ENCODE measurements around the gene POLE.

POLE gene

DNA sequence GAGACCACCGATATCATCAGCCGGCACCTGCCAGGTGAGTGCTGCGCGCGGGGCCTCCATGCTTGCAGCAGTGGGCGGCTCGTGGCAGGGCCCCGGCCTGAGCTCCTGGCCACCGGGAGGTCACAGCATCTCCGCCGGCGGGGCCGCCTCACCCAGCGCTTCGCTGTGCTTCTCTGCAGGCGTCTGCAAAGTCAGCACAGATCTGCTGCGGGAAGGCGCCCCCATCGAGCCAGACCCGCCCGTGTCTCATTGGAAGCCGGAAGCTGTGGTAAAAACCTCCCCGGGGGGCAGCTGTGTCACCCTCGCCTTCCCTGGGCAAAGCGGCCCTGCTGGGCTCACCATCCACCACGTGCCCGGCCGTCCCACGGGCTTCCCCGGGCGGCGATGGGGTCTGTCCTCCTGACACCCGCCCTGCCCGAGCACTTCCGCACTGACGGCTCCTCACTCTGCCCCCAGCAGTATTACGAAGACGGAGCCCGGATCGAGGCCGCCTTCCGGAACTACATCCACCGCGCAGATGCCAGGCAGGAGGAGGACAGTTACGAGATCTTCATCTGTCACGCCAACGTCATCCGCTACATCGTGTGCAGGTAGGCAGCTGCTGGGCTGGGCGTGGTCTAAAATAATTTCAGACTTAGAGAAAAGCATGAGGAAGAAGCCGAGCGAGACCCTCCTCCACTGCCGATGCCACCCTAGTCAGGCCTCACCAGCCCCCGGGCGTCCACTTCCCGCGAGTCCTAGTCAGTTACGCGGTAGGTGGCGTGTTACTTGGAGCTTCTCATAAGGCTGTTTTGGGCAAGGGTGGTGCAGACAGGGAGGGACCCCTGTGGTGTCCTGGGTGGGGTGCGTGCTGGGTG, 30.6 kb upstream of the POLE start:
- no peak overlapping the region for H3K4me3 ChIP-seq (ENCODE audit: low read length)

DNA sequence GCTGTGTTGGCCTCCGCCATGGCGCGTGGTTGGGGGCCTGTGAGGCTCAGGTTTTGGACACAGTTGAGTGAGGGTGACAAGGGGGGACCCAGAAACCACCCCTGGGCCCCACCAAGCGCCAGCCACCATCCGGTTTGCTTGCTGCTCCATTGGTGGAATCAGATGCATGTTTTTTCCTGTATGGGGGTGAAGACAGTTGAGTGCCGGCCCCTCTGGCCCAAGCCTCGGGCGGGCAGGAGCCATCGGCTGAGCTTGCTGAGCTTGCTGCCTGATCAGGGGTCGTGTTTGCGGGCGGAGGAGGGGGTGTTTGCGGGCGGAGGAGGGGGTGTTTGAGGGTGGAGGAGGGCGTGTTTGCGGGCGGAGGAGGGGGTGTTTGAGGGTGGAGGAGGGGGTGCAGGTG, 29.9 kb upstream of the POLE start:
- H3K4me3 ChIP-seq (ENCODE audit: low read length), result no peak overlapping the region
- TF ChIP-seq, protein P1, sequence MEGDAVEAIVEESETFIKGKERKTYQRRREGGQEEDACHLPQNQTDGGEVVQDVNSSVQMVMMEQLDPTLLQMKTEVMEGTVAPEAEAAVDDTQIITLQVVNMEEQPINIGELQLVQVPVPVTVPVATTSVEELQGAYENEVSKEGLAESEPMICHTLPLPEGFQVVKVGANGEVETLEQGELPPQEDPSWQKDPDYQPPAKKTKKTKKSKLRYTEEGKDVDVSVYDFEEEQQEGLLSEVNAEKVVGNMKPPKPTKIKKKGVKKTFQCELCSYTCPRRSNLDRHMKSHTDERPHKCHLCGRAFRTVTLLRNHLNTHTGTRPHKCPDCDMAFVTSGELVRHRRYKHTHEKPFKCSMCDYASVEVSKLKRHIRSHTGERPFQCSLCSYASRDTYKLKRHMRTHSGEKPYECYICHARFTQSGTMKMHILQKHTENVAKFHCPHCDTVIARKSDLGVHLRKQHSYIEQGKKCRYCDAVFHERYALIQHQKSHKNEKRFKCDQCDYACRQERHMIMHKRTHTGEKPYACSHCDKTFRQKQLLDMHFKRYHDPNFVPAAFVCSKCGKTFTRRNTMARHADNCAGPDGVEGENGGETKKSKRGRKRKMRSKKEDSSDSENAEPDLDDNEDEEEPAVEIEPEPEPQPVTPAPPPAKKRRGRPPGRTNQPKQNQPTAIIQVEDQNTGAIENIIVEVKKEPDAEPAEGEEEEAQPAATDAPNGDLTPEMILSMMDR (IDR thresholded peaks at IDR 0.05; ENCODE audit: insufficient read depth, low read depth, low read length, missing control alignments), result no peak
- DNase-seq (ENCODE audit: low read depth), result no peak

More for the DNA sequence above, 30.6 kb upstream of the POLE start:
- no peak for DNase-seq (ENCODE audit: low read depth)
- TF ChIP-seq, protein P1 (IDR thresholded peaks at IDR 0.05; ENCODE audit: insufficient read depth, low read depth, low read length, missing control alignments), result no peak

DNA sequence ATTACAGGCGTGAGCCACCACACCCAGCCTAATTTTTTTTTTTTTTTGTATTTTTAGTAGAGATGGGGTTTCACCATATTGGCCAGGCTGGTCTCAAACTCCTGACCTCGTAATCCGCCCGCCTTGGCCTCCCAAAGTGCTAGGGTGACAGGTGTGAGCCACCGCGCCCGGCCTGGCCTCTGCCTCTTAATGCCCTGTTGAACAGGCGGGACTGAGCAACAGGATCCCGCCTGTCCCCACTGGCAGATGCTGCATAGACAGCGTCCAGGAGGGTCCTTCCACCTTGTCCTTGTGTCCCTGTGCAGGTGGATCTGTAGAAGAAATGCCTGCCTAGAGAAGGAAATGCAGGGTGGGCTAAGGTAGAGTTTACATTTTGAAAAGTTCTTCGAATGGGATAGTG, 29.2 kb upstream of the POLE start:
- no peak for DNase-seq (ENCODE audit: low read depth)
- H3K4me3 ChIP-seq (ENCODE audit: low read length), result no peak overlapping the region
- TF ChIP-seq, protein P1 (IDR thresholded peaks at IDR 0.05; ENCODE audit: insufficient read depth, low read depth, low read length, missing control alignments), result no peak

DNA sequence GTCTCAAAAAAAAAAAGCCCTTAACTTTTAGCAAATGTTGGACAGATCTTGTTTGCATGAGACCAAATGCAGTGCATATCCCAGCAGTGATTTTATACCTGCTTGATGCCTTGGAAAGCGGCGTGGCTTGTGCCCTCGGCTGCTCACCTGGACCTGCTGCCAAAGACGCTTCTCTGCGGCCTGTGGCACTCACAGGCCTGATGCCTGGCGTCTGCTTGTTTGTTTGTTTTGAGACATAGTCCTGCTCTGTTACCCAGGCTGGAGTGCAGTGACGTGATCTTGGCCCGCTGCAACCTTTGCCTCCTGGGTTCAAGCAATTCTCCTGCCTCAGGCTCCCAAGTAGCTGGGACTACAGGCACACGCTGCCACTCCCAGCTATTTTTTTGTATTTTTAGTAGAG, 28.7 kb upstream of the POLE start:
- TF ChIP-seq, protein P1 (IDR thresholded peaks at IDR 0.05; ENCODE audit: insufficient read depth, low read depth, low read length, missing control alignments), result no peak
- no peak for DNase-seq (ENCODE audit: low read depth)
- no peak overlapping the region for H3K4me3 ChIP-seq (ENCODE audit: low read length)

DNA sequence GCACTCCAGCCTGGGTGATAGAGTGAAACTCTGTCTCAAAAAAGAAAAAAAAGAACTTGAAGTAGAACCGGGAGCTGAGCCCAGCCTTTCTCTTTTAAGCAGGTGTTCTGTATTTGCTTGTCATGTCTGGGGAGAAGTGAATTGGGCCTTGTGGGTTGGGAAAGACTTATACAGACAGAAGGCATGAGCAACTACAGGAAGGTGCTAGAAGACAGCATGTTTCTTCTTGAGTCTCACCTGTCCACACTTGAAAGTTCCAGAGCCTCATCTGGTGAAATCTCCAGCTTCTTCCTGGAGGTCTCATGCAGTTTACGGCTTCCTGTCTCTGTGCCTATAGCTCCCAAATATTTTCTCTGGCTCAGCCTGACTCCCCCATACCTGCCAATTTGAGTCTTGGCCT, 26.0 kb upstream of the POLE start:
- H3K4me3 ChIP-seq (ENCODE audit: low read length), result no peak overlapping the region
- peak; percentile 95 for DNase-seq (ENCODE audit: low read depth)
- TF ChIP-seq, protein P1 (IDR thresholded peaks at IDR 0.05; ENCODE audit: insufficient read depth, low read depth, low read length, missing control alignments), result no peak

DNA sequence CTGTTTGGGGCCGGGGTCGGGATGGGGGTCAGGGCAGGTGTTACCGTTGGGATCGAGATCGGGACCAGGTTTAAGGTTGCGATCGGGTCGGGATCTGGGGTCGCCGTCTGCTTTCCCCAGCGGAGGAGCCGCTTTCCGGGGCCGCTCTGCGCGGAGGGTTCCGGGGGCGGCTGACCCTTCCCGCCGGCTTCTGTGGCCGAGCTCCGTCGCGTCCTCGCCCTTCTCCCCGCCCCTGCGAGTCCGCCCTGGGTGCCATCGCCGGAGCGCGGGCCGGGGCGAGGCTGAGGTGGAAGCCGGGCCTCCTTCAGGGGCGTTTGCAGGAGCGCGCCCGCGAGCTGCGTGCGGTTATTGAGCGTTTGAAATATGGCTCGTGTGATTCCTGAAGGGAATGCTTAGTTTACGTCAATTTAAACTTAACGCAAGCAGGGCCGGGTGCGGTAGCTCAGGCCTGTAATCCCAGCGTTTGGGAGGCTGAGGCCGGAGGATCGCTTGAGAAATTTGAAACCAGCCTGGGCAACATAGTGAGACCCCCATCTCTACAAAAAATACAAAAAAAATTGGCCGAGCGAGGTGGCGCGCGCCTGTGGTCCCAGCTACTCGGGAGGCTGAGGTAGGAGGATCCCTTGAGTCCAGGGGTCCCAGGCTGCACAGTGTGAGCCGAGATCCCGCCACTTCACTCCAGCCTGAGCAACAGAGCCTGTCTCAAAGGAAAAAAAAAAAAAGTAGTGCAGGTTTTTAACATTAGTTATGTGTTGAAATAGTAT, 24.1 kb upstream of the POLE start:
- TF ChIP-seq, protein P1 (IDR thresholded peaks at IDR 0.05; ENCODE audit: insufficient read depth, low read depth, low read length, missing control alignments), result no peak
- H3K4me3 ChIP-seq (ENCODE audit: low read length), result peak overlapping the region; percentile 72
- DNase-seq (ENCODE audit: low read depth), result peak; percentile 39

Data from epithelial cell of esophagus (primary cell).